Left colon (tissue), 2 donors: ENCODE results near the gene TBX10. TPM values are rescaled to one million over a fixed set of nuclear protein-coding genes. Genes with fewer than 3 reads are reported as not detected.
"Not testable (repeated sequence)": the region's sequence is repeated elsewhere in the genome, so short reads cannot be mapped to it uniquely, and the experiment has no call there.

ENCODE experiments used
- ATAC-seq: fragments of 200-7000 bp; cut with Tn5 transposase; one replicate; pipeline ENCODE4 v1.9.1; 2020; ENCODE audit warnings: mild to moderate bottlenecking, moderate library complexity
- DNase-seq, 2 donors: peaks; one replicate each; pipeline ENCODE4 v3.0.0-alpha.2; 2020
- intact Hi-C, 2 donors: fragments of 100-400 bp; cut with DNase I in 1 of 2; cut with micrococcal nuclease in 1 of 2; formaldehyde crosslinking; loops; one replicate each; pipeline versions ENCODE4 v1.11.2 to v1.14.0; 2022; cut with DNase I, micrococcal nuclease
- total RNA-seq, 2 donors: library from RNA; stranded (reverse); fragmentation: NEBNext Ultra II Directional; extraction: Animal tissue kit (Norgen Biotek cat#: 25700); gene quantifications; one replicate each; pipeline ENCODE4 v1.2.1, GENCODE V29; 2021
- donor health status: DM: no; HTN: no; CAD: no.
- donor health status: DM: yes; HTN: yes; CAD: no.

TBX10 gene
- total RNA-seq, 2 donors from 2014 or later = 12.9 to 27.1 TPM

DNA sequence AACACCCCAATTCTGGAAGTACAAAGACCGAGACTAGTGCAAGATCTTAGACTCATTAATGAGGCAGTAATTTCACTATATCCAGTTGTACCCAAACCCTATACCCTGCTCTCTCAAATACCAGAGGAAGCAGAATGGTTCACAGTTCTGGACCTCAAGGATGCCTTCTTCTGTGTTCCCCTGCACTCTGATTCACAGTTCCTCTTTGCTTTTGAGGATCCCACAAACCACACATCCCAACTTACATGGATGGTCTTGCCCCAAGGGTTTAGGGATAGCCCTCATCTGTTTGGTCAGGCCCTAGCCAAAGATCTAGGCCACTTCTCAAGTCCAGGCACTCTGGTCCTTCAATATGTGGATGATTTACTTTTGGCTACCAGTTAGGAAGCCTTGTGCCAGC, 15.8 kb downstream of the TBX10 start:
- intact Hi-C loops, ATAC-seq, DNase-seq: not testable (repeated sequence)

DNA sequence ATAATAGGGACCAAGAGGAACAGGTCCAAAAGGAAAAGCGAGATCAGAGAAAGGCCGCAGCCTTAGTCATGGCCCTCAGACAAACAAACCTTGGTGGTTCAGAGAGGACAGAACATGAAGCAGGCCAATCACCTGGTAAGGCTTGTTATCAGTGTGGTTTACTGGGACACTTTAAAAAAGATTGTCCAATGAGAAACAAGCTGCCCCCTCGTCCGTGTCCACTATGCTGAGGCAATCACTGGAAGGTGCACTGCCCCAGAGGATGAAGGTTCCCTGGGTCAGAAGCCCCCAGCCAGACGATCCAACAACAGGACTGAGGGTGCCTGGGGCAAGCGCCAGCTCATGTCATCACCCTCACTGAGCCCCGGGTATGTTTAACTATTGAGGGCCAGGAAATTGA, 16.7 kb downstream of the TBX10 start:
- ATAC-seq, intact Hi-C loops, DNase-seq: not testable (repeated sequence)

DNA sequence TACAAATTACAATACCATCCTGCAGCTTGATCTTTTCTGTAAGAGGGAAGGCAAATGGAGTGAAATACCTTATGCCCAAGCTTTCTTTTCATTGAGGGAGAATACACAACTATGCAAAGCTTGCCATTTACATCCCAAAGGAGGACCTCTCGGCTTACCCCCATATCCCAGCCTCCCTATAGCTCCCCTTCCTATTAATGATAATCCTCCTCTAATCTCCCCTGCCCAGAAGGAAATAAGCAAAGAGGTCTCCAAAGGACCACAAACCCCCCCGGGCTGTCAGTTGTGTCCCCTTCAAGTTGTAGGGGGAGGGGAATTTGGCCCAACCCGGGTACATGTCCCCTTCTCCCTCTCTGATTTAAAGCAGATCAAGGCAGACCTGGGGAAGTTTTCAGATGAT, 17.6 kb downstream of the TBX10 start:
- ATAC-seq, DNase-seq, intact Hi-C loops: not testable (repeated sequence)

DNA sequence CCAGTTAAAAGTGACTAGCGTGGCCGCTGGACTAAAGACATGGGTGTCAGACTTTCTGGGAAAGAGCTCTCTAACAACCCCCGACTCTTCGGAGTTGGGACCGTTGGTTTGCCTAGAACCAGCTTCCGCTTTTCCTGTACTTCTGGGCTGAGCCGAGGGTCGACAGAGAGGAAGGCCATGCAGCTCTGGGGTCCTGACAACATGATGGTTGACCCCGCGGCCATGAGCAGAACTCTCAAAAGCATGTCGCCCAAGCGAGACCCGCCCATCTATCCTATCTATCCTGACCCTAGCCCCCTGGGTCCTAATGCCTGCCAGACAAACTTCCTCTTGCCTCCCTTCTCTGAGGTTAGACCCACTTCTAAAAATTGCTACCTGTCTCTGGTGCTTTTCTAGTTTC, 18.9 kb downstream of the TBX10 start:
- intact Hi-C loops, DNase-seq: not testable (repeated sequence)

DNA sequence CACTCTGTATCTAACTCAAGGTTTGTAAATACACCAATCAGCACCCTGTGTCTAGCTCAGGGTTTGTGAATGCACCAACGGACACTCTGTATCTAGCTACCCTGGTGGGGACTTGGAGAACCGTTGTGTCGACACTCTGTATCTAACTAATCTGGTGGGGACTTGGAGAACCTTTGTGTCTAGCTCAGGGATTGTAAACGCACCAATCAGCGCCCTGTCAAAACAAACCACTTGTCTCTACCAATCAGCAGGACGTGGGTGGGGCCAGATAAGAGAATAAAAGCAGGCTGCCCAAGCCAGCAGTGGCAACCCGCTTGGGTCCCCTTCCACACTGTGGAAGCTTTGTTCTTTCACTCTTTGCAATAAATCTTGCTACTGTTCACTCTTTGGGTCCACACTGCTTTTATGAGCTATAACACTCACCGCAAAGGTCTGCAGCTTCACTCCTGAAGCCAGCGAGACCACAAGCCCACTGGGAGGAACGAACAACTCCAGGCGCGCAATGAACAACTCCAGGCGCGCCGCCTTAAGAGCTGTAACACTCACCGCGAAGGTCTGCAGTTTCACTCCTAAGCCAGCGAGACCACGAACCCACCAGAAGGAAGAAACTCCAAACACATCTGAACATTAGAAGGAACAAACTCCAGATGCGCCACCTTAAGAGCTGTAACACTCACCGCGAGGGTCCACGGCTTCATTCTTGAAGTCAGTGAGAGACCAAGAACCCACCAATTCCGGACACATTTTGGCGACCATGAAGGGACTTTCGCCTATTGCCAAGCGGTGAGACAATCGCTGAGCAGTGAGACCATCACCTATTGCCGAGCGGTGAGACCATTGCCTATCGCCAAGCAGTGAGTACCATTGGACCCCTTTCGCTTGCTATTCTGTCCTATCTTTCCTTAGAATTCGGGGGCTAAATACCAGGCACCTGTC, 19.6 kb downstream of the TBX10 start:
- intact Hi-C loops, ATAC-seq: not testable (repeated sequence)

More for the DNA sequence above, 18.9 kb downstream of the TBX10 start:
- not testable (repeated sequence) for ATAC-seq

DNA sequence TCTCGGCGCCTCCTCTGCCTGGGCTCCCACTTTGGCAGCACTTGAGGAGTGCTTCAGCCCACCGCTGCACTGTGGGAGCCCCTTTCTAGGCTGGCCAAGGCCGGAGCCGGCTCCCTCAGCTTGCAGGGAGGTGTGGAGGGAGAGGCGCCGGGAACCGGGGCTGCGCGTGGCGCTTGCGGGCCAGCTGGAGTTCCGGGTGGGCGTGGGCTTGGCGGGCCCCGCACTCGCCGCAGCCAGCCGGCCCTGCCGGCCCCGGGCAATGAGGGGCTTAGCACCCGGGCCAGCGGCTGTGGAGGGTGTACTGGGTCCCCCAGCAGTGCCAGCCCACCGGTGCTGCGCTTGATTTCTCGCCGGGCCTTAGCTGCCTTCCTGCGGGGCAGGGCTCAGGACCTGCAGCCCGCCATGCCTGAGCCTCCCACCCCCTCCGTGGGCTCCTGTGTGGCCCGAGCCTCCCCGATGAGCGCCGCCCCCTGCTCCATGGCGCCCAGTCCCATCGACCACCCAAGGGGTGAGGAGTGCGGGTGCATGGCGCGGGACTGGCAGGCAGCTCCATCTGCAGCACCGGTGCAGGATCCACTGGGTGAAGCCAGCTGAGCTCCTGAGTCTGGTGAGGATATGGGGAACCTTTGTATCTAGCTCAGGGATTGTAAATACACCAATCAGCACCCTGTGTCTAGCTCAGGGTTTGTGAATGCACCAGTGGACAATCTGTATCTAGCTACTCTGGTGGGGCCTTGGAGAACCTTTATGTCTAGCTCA, 20.5 kb downstream of the TBX10 start:
- ATAC-seq, DNase-seq, intact Hi-C loops: not testable (repeated sequence)

More for the DNA sequence above, 19.6 kb downstream of the TBX10 start:
- DNase-seq = not testable (repeated sequence)

DNA sequence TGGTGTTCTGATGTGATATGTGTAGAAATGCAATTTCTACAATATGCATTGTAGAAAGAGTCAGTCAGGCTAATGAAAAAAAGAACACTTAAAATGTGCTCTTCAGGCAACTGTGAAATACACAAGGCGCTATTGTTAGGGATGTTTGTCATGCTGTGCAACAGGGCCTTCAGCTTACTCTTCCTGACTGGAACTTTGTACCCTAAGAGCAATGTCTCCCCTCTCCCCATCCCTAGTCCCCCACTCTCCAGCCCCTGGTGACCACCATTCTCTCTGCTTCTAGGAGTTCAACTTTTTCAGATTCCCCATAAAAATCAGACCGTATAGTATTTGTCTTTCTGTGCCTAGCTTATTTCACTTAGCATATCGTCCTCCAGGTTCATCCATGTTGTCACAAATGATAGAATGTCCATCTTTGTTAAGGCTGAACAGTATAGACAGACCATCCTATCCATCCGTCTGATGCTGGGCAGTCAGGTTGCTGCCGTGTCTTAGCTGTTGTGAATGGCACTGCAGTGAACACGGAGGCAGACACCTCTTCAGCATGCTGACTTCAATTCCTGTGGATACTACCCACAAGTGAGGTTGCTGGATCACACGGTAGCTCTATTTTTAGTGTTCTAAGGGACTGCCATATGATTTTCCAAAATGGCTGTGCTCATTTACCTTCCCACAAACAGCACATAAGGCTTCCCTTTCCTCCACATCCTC, 22.2 kb downstream of the TBX10 start:
- ATAC-seq (no peak), DNase-seq (no peak)
- intact Hi-C loops = no loop called here

DNA sequence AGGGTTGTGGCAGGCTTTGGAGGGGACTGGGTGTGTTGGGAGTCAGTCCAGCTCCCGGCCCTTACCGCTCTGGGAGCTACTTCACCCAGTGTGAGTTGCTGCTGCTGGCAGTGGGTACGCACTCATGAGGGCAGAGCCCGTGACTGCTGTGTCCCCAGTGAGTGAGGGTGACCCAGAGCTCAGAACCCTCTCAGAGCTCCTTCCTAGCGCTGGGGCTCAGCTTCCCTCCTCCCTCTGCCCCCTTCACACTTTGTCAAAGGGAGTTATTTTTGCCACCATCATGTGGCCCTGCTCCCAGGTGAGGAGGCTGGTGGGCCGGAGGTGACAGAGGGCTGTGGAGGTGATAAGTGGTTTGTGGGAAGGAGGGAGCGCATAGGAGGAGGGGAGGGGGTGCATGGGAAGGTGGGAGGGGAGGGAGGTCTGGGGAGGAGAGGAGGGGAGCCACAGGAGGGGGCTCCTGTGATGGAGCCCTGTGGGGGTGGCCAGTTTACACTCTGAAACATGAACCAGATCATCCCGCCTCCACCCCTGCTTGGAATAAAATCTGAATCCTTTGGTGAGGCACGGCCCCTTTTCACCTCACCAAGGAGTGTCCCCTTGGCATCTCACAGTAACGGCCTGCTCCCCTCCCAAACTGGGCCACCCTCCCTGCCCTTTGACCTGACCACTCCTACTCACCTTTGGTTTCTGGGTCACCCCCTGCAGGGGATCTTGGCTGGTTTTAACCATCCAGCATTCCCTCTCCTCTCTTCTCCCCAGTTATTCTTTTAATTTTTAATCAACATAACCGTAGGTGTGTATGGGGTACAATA, 22.9 kb downstream of the TBX10 start:
- intact Hi-C loops = no loop called here
- ATAC-seq = no peak
- no peak for DNase-seq

DNA sequence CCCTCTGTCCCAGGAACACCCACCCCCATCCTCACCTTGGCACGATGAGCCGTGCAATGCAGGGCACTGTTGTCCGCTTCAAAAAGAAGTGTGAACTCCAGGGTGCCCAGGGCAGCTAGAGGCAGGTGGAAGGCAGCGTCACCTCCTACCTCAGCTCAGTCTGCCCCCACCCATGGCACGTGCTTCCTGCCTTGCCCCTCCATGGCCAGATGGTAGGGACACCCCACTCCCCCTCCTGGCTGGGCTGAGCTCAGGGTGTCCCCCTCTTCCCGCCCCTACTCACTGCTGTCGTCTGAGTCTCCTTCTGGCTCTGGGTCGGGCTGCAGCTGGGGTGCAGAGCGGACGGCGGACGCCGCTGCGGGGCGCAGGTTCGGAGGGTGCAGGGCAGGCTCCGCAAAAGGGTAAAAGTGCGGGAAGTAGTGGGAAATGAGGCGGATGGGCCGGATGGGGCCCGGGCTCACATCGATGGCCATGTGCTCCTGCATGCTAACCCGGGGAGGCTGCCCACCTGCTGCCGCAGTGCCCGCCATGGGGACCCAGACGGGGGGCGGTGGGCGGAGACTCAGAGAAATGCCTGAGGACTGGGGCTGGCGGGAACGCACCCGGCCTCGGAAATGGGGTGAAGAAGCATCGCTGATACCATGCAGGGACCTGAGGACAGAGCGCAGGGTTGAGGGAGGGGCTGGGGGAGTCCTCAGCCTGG, 23.7 kb downstream of the TBX10 start:
- DNase-seq (no peak), ATAC-seq (no peak)
- intact Hi-C loops = no loop called here

DNA sequence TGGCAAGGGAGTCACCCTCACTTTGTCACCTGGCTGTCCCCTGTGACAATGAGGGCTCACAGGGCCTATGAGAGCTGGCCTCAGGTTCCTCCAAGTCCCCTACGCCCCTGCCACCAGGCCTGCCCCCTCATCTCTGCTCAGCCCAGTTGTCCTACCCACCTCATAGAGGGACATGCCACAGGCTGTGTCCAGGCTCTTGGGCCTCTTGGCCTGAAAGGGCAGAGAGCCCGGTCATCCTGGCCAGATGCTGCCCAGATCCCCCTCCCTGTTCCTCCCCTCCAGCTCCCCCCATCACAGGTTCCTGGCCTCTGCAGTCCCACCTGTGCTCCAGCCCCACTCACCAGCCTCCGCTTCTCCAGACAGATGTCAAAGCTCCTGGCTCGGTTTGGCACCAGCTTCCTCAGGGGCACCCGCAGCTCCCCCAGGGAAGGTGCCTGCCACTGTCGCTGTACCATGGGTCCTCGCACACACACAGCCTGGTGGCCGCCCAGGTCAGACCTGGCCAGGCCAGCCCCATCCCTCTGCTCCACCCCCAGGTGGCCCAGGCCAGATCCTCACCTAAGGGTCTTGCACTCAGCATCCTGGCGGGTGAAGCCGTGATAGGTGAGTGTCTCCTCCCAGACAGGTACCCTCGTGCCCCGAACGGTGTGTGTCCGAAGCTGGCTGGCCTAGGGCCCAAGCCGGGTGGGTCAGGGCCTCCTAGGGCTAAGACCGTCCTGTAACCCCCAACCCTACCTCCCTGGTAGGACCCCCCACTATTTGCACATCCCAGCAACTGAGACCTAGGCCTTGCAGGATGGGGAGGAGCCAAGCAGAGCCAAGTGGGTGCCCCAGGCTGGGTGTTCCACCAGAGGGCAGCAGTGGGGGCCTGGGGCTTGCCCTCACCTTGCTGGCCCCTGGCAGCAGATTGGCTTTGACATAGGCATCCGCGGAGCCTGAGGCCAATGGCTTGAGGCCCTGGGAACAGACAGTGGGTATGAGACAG, 24.5 kb downstream of the TBX10 start:
- intact Hi-C loops = no loop called here
- ATAC-seq (peak; percentile 71), DNase-seq (peak; percentile 41 to 69)

DNA sequence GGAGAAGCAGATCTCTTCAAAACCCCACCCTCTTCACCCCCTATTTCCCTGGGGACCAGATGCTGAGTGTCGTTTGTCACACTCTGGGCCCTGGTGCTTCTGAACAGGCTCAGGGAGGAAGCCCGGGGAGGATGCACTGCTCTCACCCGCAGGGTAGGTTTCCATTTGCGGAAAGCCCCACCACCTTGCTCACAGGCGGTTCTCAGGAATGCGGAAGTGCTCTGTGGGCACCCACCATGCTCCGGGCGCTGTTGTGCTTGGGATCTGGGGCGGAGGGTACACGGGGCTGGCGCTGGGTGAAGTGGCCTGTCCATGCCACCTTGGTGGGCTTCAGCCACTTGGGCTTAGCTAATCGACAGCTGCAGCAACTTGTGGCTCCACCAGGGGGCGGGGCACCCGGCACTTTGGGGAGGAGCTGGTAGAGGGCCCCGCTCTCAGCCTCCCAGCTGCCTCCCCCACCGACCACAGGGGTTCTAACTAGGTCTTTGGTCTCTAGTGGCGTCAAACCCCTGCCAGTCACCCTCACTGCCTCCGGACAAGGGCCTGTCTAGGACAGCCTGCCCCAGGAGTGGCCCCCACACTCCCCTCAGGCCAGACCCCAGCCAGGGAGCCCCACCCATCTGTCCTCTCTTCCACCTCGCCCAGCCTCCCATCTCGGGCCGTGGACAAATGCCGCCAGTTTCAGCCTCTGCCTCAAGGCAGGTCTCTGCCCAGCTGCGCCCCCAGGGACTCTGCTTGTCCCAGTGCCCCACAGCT, 25.4 kb downstream of the TBX10 start:
- intact Hi-C loops = no loop called here
- DNase-seq = peak; percentile 74 to 77

DNA sequence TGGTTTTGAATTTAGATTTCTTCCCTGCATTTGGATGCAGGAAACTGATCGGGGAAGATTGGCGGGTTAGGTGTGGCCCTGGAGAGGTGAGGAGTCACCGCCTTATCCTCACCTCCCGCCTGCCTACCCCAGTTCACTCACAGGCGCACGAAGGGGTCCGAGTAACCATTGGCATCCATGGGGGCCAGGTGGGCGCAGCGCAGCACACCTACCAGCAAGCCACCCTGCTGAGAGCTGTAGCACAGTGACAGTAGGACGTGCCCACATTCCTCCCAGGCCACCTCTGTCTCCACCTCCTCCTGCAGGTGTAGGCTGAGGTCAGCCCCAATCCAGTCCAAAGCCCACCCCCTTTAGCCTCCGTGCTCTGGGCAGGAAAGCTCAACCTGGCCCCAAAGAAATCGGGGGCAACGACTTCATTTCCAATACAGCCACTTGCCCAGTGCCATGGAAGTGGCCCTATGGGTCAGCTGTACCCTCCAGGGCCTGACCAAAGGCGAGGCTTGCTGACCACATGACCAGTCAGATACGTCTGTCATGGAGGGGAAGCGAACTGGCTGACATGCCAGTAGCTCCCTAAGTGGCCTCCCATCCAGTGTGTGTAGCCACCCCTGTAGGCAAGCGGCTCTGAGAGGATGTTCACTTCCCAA, 26.1 kb downstream of the TBX10 start:
- ATAC-seq = peak; percentile 10

More for the DNA sequence above, 25.4 kb downstream of the TBX10 start:
- peak; percentile 65 for ATAC-seq

DNA sequence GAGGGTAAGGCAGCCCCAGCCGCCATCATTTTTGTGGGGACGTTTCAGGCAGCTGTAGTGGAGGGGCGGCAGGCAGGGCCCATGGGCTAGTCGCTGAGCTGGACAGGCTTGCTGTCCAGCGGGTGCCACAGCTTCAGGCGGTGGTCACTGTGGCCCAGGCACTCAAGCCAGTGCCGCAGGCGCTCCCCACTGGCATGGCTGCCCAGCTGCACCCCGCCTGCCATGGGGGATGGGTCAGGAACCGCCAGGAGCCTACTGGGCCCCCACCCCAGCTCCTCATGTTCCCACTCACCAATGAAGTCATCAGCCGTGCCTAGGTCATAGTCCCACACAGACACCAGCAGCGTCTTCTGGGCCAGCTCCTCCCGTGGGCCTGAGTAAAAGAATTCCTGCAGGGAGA, 26.8 kb downstream of the TBX10 start:
- ATAC-seq = no peak
- intact Hi-C loops = no loop called here
- DNase-seq = no peak

More for the DNA sequence above, 26.1 kb downstream of the TBX10 start:
- intact Hi-C loops = no loop called here
- no peak for DNase-seq

DNA sequence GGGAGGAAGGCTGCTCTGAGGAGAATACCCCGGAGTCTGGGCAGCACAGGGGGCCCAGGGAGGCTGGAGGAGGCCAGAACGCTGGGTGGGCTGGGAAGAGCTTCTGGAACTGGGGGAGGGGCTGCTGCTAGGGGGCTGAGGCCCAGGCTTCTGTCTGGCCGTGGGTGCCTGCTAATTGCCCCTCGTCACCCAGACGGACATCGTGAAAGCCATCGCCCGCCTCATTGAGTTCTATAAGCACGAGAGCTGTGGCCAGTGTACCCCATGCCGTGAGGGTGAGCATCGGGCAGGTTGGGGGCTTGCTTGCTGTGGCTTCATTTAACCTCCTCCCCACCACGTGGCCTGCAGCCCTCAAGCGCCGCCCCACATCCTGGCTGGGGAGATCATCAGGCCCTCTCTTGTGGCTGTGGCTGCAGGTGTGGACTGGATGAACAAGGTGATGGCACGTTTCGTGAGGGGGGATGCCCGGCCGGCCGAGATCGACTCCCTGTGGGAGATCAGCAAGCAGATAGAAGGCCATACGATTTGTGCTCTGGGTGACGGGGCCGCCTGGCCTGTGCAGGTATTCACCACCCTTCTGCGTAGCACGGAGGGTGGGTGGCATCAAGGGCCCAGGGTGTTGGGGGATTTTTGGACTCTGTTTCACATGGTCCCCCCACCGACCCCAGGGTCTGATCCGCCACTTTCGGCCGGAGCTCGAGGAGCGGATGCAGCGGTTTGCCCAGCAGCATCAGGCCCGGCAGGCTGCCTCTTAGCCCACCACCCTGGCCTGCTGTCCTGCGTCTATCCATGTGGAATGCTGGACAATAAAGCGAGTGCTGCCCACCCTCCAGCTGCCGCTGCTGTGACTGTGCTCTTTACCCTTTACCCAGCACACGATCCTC, 27.6 kb downstream of the TBX10 start:
- intact Hi-C loops = no loop called here
- no peak for DNase-seq

More for the DNA sequence above, 27.6 kb downstream of the TBX10 start:
- ATAC-seq = no peak
